ENCODE results near the gene TAF7L. TPM values are rescaled to one million over a fixed set of nuclear protein-coding genes. Genes with fewer than 3 reads are reported as not detected.

Gene TAF7L
- total RNA-seq, 1 experiment from 2014 or later = 0.22 TPM

- Histone ChIP-seq H3K27me3 (ENCODE audit: insufficient read depth, low read length) (no peaks in the 10 kb centered on the region), H3K36me3 (ENCODE audit: control insufficient read depth in 1 of 2, insufficient read depth in 2 of 2, low read length in 2 of 2) (no peaks in the 10 kb centered on the region), H3K9me3 (ENCODE audit: control insufficient read depth in 1 of 2, insufficient read depth in 1 of 2, low read depth in 1 of 2, low read length in 2 of 2) (no peaks in the 10 kb centered on the region), H4K20me1 (ENCODE audit: insufficient read depth) (no peaks in the 10 kb centered on the region), H3K4me3 (replicated peaks in 1 of 2; ENCODE audit: low read depth in 1 of 2, low read length in 2 of 2) (no peak overlapping the region), H3K4me1 (ENCODE audit: control insufficient read depth in 1 of 2, insufficient read depth in 2 of 2, low read length in 2 of 2) (no peaks in the 10 kb centered on the region), H3K9me2 (ENCODE audit: insufficient read depth) (no peaks in the 10 kb centered on the region), H3K79me2 (ENCODE audit: insufficient read depth, low read length) (no peaks in the 10 kb centered on the region), H3K4me2 (ENCODE audit: low read length) (no peak overlapping the region), H3K27ac (ENCODE audit: low read depth, low read length) (no peak overlapping the region), H2AFZ (ENCODE audit: low read depth, low read length, poor library complexity, severe bottlenecking) (no peak overlapping the region), H3K9ac (ENCODE audit: low read length) (no peak overlapping the region)
- DNase-seq (ENCODE audit: low read depth, low spot score) (no peak), ATAC-seq (no peak)
- RAD21 ChIA-PET (ENCODE audit: low non-redundant PET in 1 of 2, low total read pairs in 2 of 2, uncharacterized antibody in 2 of 2, unreplicated experiment in 2 of 2) = no interaction called here
- CTCF ChIA-PET = no interaction called here
- BruUV-seq (replicated peaks) = no TSS peak
- intact Hi-C loops (cut with micrococcal nuclease) = no loop called here
- TF ChIP-seq CBX3 (IDR thresholded peaks at IDR 0.05; ENCODE audit: low read depth) (no peak), EZH2phosphoT487 (IDR thresholded peaks at IDR 0.05; ENCODE audit: borderline replicate concordance) (no peak), ELF1 (IDR thresholded peaks at IDR 0.05; ENCODE audit: borderline replicate concordance, low read depth) (no peak), SRF (IDR thresholded peaks at IDR 0.05; ENCODE audit: low read depth) (no peak), SP1 (IDR thresholded peaks at IDR 0.05; ENCODE audit: low read depth) (no peak), EZH2 (IDR thresholded peaks at IDR 0.05) (no peak), JUND (IDR thresholded peaks at IDR 0.05) (no peak), TCF7L2 (IDR thresholded peaks at IDR 0.05; ENCODE audit: borderline replicate concordance, extremely low read depth, insufficient read depth, insufficient read length) (no peak), EGR1 (IDR thresholded peaks at IDR 0.05; ENCODE audit: low read depth) (no peak), CTCF (IDR thresholded peaks at IDR 0.05 in 2 of 3, conservative IDR thresholded peaks at IDR 0.05 in 1 of 3; ENCODE audit: borderline replicate concordance in 1 of 3, insufficient read depth in 1 of 3, low read depth in 2 of 3, low read length in 2 of 3) (no peak), REST (IDR thresholded peaks at IDR 0.05; ENCODE audit: low read depth) (no peak), RAD21 (IDR thresholded peaks at IDR 0.05; ENCODE audit: low read depth) (no peak), ZNF274 (IDR thresholded peaks at IDR 0.05; ENCODE audit: low read depth, low read length) (no peak), ZFX (IDR thresholded peaks at IDR 0.05) (no peak), POLR2AphosphoS5 (IDR thresholded peaks at IDR 0.05; ENCODE audit: low read depth, low read length) (no peak), ZBTB33 (IDR thresholded peaks at IDR 0.05; ENCODE audit: extremely low read depth, insufficient replicate concordance, low read length) (no peak)
- POLR2A ChIA-PET = no interaction called here
Observed at GRCh38 chrX:101262590-101262989, 28.5 kb downstream of the TAF7L start.
